Lower lobe of right lung (tissue), 2 donors: ENCODE measurements around the gene THOP1. TPM values are rescaled to one million over a fixed set of nuclear protein-coding genes. Genes with fewer than 3 reads are reported as not detected.

Source experiments
- ATAC-seq, 2 donors: fragments of 200-7000 bp; cut with Tn5 transposase; one replicate each; pipeline ENCODE4 v1.9.1; 2020 to 2022; ENCODE audit warnings: mild to moderate bottlenecking in 2 of 2, moderate library complexity in 2 of 2
- DNase-seq: peaks from one replicate; pipeline ENCODE4 v3.0.0-alpha.2; 2020
- H3K27ac ChIP-seq: fragments of 200-600 bp; one replicate; pipeline ENCODE4 v1.8.0; 2022
- H3K27me3 ChIP-seq: fragments of 200-600 bp; one replicate; pipeline ENCODE4 v1.8.0; 2022; ENCODE audit warnings: low read depth
- H3K36me3 ChIP-seq: fragments of 200-600 bp; one replicate; pipeline ENCODE4 v1.8.0; 2022; ENCODE audit warnings: mild to moderate bottlenecking
- H3K4me1 ChIP-seq: fragments of 200-600 bp; one replicate; pipeline ENCODE4 v1.8.0; 2022
- H3K4me3 ChIP-seq: fragments of 200-600 bp; one replicate; pipeline ENCODE4 v1.8.0; 2022; ENCODE audit warnings: mild to moderate bottlenecking
- H3K9me3 ChIP-seq: fragments of 200-600 bp; one replicate; pipeline ENCODE4 v1.8.0; 2022
- CTCF ChIP-seq: fragments of 200-600 bp; IDR thresholded peaks from one replicate; pipeline ENCODE4 v1.8.0; 2022; ENCODE audit warnings: antibody characterized with exemption, mild to moderate bottlenecking
- intact Hi-C: fragments of 100-400 bp; cut with DNase I; formaldehyde crosslinking; loops from one replicate; pipeline ENCODE4 v1.11.0; 2022
- total RNA-seq: library from RNA; stranded (reverse); fragmentation: NEBNext Ultra II Directional; extraction: Animal tissue kit (Norgen Biotek cat#: 25700); gene quantifications from one replicate; pipeline ENCODE4 v1.2.1, GENCODE V29; 2021
- donor health status: DM: no; HTN: yes; CAD: no; lungs with severe emphysema.

THOP1 gene
- total RNA-seq, 1 donor from 2014 or later = 34.9 TPM

GRCh38 chr19:2847507-2847906 is 62.2 kb downstream of the THOP1 start:
- H3K27ac ChIP-seq = no peak overlapping the region
- no peak for DNase-seq
- H3K9me3 ChIP-seq = peaks cover 41% of the 10 kb centered on the region
- intact Hi-C loops = no loop called here
- ATAC-seq = no peak
- H3K27me3 ChIP-seq = no peaks in the 10 kb centered on the region
- peaks cover 20% of the 10 kb centered on the region for H3K36me3 ChIP-seq
- H3K4me3 ChIP-seq = no peak overlapping the region
- H3K4me1 ChIP-seq = peaks cover 8% of the 10 kb centered on the region
- TF ChIP-seq CTCF = no peak

GRCh38 chr19:2848616-2849015 is 63.3 kb downstream of the THOP1 start:
- no peak for ATAC-seq
- no peak overlapping the region for H3K27ac ChIP-seq
- no peak for TF ChIP-seq CTCF
- H3K9me3 ChIP-seq = peaks cover 52% of the 10 kb centered on the region
- no peak overlapping the region for H3K4me3 ChIP-seq
- intact Hi-C loops = no loop called here
- H3K27me3 ChIP-seq = no peaks in the 10 kb centered on the region
- H3K36me3 ChIP-seq = peaks cover 31% of the 10 kb centered on the region
- no peaks in the 10 kb centered on the region for H3K4me1 ChIP-seq
- no peak for DNase-seq

- H3K9me3 ChIP-seq = peaks cover 70% of the 10 kb centered on the region
- no peaks in the 10 kb centered on the region for H3K27me3 ChIP-seq
- no peak overlapping the region for H3K4me3 ChIP-seq
- no peak for TF ChIP-seq CTCF
- peaks cover 32% of the 10 kb centered on the region for H3K36me3 ChIP-seq
- intact Hi-C loops = no loop called here
- ATAC-seq (no peak), DNase-seq (no peak)
- no peaks in the 10 kb centered on the region for H3K4me1 ChIP-seq
- H3K27ac ChIP-seq = no peak overlapping the region
Observed at GRCh38 chr19:2850256-2850925, 65.1 kb downstream of the THOP1 start.

- no peak for DNase-seq
- H3K4me3 ChIP-seq = no peak overlapping the region
- intact Hi-C loops = no loop called here
- peaks cover 83% of the 10 kb centered on the region for H3K9me3 ChIP-seq
- no peak for TF ChIP-seq CTCF
- H3K27ac ChIP-seq = no peak overlapping the region
- ATAC-seq = no peak
- H3K27me3 ChIP-seq = no peaks in the 10 kb centered on the region
- H3K4me1 ChIP-seq = no peaks in the 10 kb centered on the region
- H3K36me3 ChIP-seq = peaks cover 32% of the 10 kb centered on the region
Observed at GRCh38 chr19:2852598-2852997, 67.3 kb downstream of the THOP1 start.

- Histone ChIP-seq H3K36me3 (peaks cover 32% of the 10 kb centered on the region), H3K4me3 (no peak overlapping the region), H3K4me1 (no peaks in the 10 kb centered on the region), H3K27me3 (no peaks in the 10 kb centered on the region), H3K9me3 (peaks cover 83% of the 10 kb centered on the region), H3K27ac (no peak overlapping the region)
- intact Hi-C loops = no loop called here
- DNase-seq = no peak
- TF ChIP-seq CTCF = no peak
- ATAC-seq = no peak
Observed at GRCh38 chr19:2853015-2853606, 67.8 kb downstream of the THOP1 start.
